ENCODE results near the gene KRT38. TPM values are rescaled to one million over a fixed set of nuclear protein-coding genes. Genes with fewer than 3 reads are reported as not detected.

The KRT38 gene
- total and polyA plus RNA-seq, 2 of the 8 experiments (the other 6 are each of a cell fraction or from before 2014, with no cell fraction given), result not detected

DNA sequence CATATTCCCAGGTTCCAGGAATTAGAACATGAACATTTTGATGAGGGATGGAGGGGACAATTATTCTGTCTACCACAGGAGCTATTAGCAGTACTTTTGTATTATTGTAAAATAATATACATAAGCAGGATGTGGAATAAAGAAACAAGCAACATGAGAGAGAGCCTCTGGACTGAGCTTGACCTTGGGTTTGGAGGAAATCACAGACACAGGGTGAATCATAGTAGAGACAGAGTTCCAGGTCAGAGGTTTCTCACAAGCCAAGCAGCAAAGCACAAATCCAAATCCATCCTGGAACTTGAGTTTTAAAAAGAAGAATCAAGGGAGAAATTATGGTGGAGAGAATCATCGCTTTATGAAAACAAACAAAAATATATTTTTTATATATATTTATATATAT lies 48.5 kb downstream of the KRT38 start:
- Histone ChIP-seq H3K9ac (replicated peaks in 1 of 4; ENCODE audit: extremely low read depth in 1 of 4, low read depth in 3 of 4, low read length in 3 of 4) (no peak overlapping the region), H3K79me1 (ENCODE audit: low read depth, low read length) (no peaks in the 10 kb centered on the region), H3K23ac (ENCODE audit: insufficient read length) (no peak overlapping the region), H3K56ac (replicated peaks; ENCODE audit: insufficient read length, low read depth, low read length) (no peak overlapping the region), H2BK120ac (replicated peaks; ENCODE audit: low read depth, low read length) (no peak overlapping the region), H3K4me2 (ENCODE audit: insufficient read depth in 1 of 2, low read depth in 2 of 2, low read length in 2 of 2) (no peak overlapping the region), H3K27me3 (replicated peaks in 1 of 4; ENCODE audit: control insufficient read depth in 3 of 4, extremely low read depth in 1 of 4, insufficient read depth in 3 of 4, low read length in 3 of 4) (no peaks in the 10 kb centered on the region), H3K79me2 (ENCODE audit: control insufficient read depth in 1 of 2, insufficient read depth in 2 of 2, low read length in 2 of 2) (no peaks in the 10 kb centered on the region), H4K8ac (ENCODE audit: extremely low read depth, insufficient read depth, low read length) (no peak overlapping the region), H2BK15ac (ENCODE audit: low read length) (no peak overlapping the region), H4K5ac (ENCODE audit: insufficient read length, low read depth, low read length) (no peak overlapping the region), H3K18ac (ENCODE audit: extremely low read depth, low read length) (no peak overlapping the region), H3K9me3 (ENCODE audit: insufficient read depth in 2 of 2, low read depth in 1 of 2, low read length in 1 of 2) (no peaks in the 10 kb centered on the region; a peak in 1 of 4 replicates), H3K14ac (ENCODE audit: insufficient read length) (no peak overlapping the region), H2BK5ac (ENCODE audit: low read depth, low read length) (no peak overlapping the region), H3K4me1 (replicated peaks in 1 of 4; ENCODE audit: control insufficient read depth in 3 of 4, insufficient read depth in 4 of 4, low read length in 3 of 4) (no peaks in the 10 kb centered on the region), H3K4me3 (ENCODE audit: extremely low read depth in 1 of 4, insufficient read depth in 2 of 4, low read depth in 3 of 4, low read length in 4 of 4) (no peak overlapping the region), H2BK20ac (ENCODE audit: low read length) (no peak overlapping the region), H3K27ac (ENCODE audit: low read depth, low read length) (no peak overlapping the region), H3K4ac (replicated peaks; ENCODE audit: insufficient read length, low read depth, low read length) (no peak overlapping the region), H4K91ac (replicated peaks; ENCODE audit: insufficient read length, low read length) (no peak overlapping the region), H4K20me1 (replicated peaks in 1 of 2; ENCODE audit: control insufficient read depth in 1 of 2, insufficient read depth in 2 of 2, low read length in 2 of 2) (no peaks in the 10 kb centered on the region), H2AK5ac (ENCODE audit: low read depth, low read length) (no peak overlapping the region), H2BK12ac (ENCODE audit: low read depth, low read length) (no peak overlapping the region), H2AFZ (ENCODE audit: low read length) (no peak overlapping the region), H3K36me3 (ENCODE audit: control insufficient read depth in 2 of 4, insufficient read depth in 4 of 4, low read length in 3 of 4) (no peaks in the 10 kb centered on the region), H3K23me2 (ENCODE audit: low read depth, low read length) (no peaks in the 10 kb centered on the region)
- ChIA-PET POLR2A (ENCODE audit: partially characterized antibody) (no interaction called here), CTCF (ENCODE audit: partially characterized antibody) (interaction anchor here (0.8 to 2.3 kb wide), 2 partner anchors 26 to 70 kb away, joined by 3 to 6 read pairs; no protein-coding TSS in a partner anchor)
- 85% methylated on average over 1 of the region's 1 CpG; no CpG with 5 or more reads in 1 of the 2 experiments for WGBS, 2 experiments (ENCODE audit: extremely low coverage in 1 of 2, insufficient coverage in 1 of 2, insufficient read length in 1 of 2, insufficient replicate concordance in 2 of 2, low coverage in 1 of 2, low lambda C conversion rate in 2 of 2, missing lambda C conversion rate in 1 of 2)
- FAIRE-seq (no peak), DNase-seq (ENCODE audit: low read depth in 1 of 2, low spot score in 2 of 2) (no peak)
- TF ChIP-seq ATF3 (IDR thresholded peaks at IDR 0.05; ENCODE audit: insufficient read depth, low read depth, low read length), result no peak
- TF ChIP-seq, protein P1, sequence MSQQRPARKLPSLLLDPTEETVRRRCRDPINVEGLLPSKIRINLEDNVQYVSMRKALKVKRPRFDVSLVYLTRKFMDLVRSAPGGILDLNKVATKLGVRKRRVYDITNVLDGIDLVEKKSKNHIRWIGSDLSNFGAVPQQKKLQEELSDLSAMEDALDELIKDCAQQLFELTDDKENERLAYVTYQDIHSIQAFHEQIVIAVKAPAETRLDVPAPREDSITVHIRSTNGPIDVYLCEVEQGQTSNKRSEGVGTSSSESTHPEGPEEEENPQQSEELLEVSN (IDR thresholded peaks at IDR 0.05), result no peak

All from H1 (cell line).